Measurements from ENCODE around the gene CTIF.

CTIF gene

GRCh38 chr18:48813321-48813720 lies 274.5 kb downstream of the CTIF start:
- H3K4me3 ChIP-seq (ENCODE audit: low read depth, low read length), result no peak overlapping the region
- no peak for DNase-seq (ENCODE audit: low read depth)

- no peak for DNase-seq (ENCODE audit: low read depth)
- H3K4me3 ChIP-seq (ENCODE audit: low read depth, low read length), result no peak overlapping the region
These were observed 275.1 kb downstream of the CTIF start for GRCh38 chr18:48813833-48814489.

- H3K4me3 ChIP-seq (ENCODE audit: low read depth, low read length), result no peak overlapping the region
- no peak for DNase-seq (ENCODE audit: low read depth)
These were observed 275.8 kb downstream of the CTIF start for GRCh38 chr18:48814490-48815178.

GRCh38 chr18:48815179-48815515 lies 276.3 kb downstream of the CTIF start:
- DNase-seq (ENCODE audit: low read depth), result no peak
- H3K4me3 ChIP-seq (ENCODE audit: low read depth, low read length), result no peak overlapping the region

GRCh38 chr18:48815581-48816324 lies 276.9 kb downstream of the CTIF start:
- no peak for DNase-seq (ENCODE audit: low read depth)
- no peak overlapping the region for H3K4me3 ChIP-seq (ENCODE audit: low read depth, low read length)

- no peak overlapping the region for H3K4me3 ChIP-seq (ENCODE audit: low read depth, low read length)
- DNase-seq (ENCODE audit: low read depth), result no peak
These were observed 277.7 kb downstream of the CTIF start for GRCh38 chr18:48816554-48816953.

- no peak for DNase-seq (ENCODE audit: low read depth)
- H3K4me3 ChIP-seq (ENCODE audit: low read depth, low read length), result no peak overlapping the region
These were observed 278.2 kb downstream of the CTIF start for GRCh38 chr18:48817021-48817461.

GRCh38 chr18:48818329-48819254 lies 279.8 kb downstream of the CTIF start:
- no peak for DNase-seq (ENCODE audit: low read depth)
- no peak overlapping the region for H3K4me3 ChIP-seq (ENCODE audit: low read depth, low read length)

- no peak overlapping the region for H3K4me3 ChIP-seq (ENCODE audit: low read depth, low read length)
- no peak for DNase-seq (ENCODE audit: low read depth)
These were observed 280.4 kb downstream of the CTIF start for GRCh38 chr18:48819276-48819675.

- no peak for DNase-seq (ENCODE audit: low read depth)
- no peak overlapping the region for H3K4me3 ChIP-seq (ENCODE audit: low read depth, low read length)
These were observed 281.1 kb downstream of the CTIF start for GRCh38 chr18:48819781-48820482.

- DNase-seq (ENCODE audit: low read depth), result no peak
- no peak overlapping the region for H3K4me3 ChIP-seq (ENCODE audit: low read depth, low read length)
These were observed 281.8 kb downstream of the CTIF start for GRCh38 chr18:48820483-48821250.

GRCh38 chr18:48821251-48821590 lies 282.4 kb downstream of the CTIF start:
- DNase-seq (ENCODE audit: low read depth), result no peak
- no peak overlapping the region for H3K4me3 ChIP-seq (ENCODE audit: low read depth, low read length)

- no peak for DNase-seq (ENCODE audit: low read depth)
These were observed 283.0 kb downstream of the CTIF start for GRCh38 chr18:48821845-48822244.

GRCh38 chr18:48824231-48824970 lies 285.6 kb downstream of the CTIF start:
- DNase-seq (ENCODE audit: low read depth), result no peak
- H3K4me3 ChIP-seq (ENCODE audit: low read depth, low read length), result no peak overlapping the region

More at GRCh38 chr18:48821845-48822244, 283.0 kb downstream of the CTIF start:
- no peak overlapping the region for H3K4me3 ChIP-seq (ENCODE audit: low read depth, low read length)

GRCh38 chr18:48825101-48825745 lies 286.4 kb downstream of the CTIF start:
- no peak for DNase-seq (ENCODE audit: low read depth)
- H3K4me3 ChIP-seq (ENCODE audit: low read depth, low read length), result no peak overlapping the region

GRCh38 chr18:48826271-48826670 lies 287.4 kb downstream of the CTIF start:
- no peak for DNase-seq (ENCODE audit: low read depth)

GRCh38 chr18:48826806-48827205 lies 288.0 kb downstream of the CTIF start:
- DNase-seq (ENCODE audit: low read depth), result no peak

More at GRCh38 chr18:48826271-48826670, 287.4 kb downstream of the CTIF start:
- H3K4me3 ChIP-seq (ENCODE audit: low read depth, low read length), result no peak overlapping the region

More at GRCh38 chr18:48826806-48827205, 288.0 kb downstream of the CTIF start:
- H3K4me3 ChIP-seq (ENCODE audit: low read depth, low read length), result no peak overlapping the region

All from skeletal muscle cell (primary cell).